IMR-90 (cell line): Measurements from ENCODE around the gene P2RX7. TPM values are rescaled to one million over a fixed set of nuclear protein-coding genes. Genes with fewer than 3 reads are reported as not detected.

Experiments
- ATAC-seq: fragments of 200-7000 bp; cut with Tn5 transposase; 2 replicates; pipeline ENCODE4 v1.9.1; 2020; ENCODE audit warnings: low read depth, mild to moderate bottlenecking, moderate library complexity
- BruUV-seq: library from RNA; stranded (reverse); fragments of 400-500 nt; replicated peaks from 2 replicates; lab custom pipeline; 2021; lab: Mats Ljungman, UMichigan
- CTCF ChIA-PET: fragments of 300-600 bp; formaldehyde crosslinking; extraction: SDS; loops from one replicate; lab custom pipeline; 2021; ENCODE audit warnings: antibody characterized with exemption; lab: Yijun Ruan, JAX
- POLR2A ChIA-PET: fragments of 300-600 bp; sonication (Branson Sonifier 250); formaldehyde crosslinking; loops from one replicate; lab custom pipeline; 2022; ENCODE audit warnings: antibody characterized with exemption; ENCODE audit not compliant: unreplicated experiment; lab: Charles Lee
- DNase-seq: peaks from one replicate; pipeline ENCODE4 v3.0.0; 2013
- H2AFZ ChIP-seq: replicated peaks from 2 replicates; pipeline ENCODE3; 2013; ENCODE audit warnings: low read length, mild to moderate bottlenecking; ENCODE audit not compliant: poor library complexity
- H2AK5ac ChIP-seq: 2 replicates; pipeline ENCODE4 v1.6.1; 2013; ENCODE audit warnings: low read depth, low read length, inconsistent platforms
- H2AK9ac ChIP-seq: replicated peaks from 2 replicates; pipeline ENCODE3; 2013; ENCODE audit warnings: mild to moderate bottlenecking, low read depth, low read length, moderate library complexity; ENCODE audit not compliant: poor library complexity
- H2BK120ac ChIP-seq: 2 replicates; pipeline ENCODE4 v1.6.1; 2013; ENCODE audit warnings: low read depth, low read length, inconsistent platforms
- H2BK15ac ChIP-seq: 3 replicates; pipeline ENCODE4 v1.6.1; 2013; ENCODE audit warnings: low read depth, low read length, inconsistent platforms
- H2BK20ac ChIP-seq: 2 replicates; pipeline ENCODE4 v1.6.1; 2013; ENCODE audit warnings: low read depth, mild to moderate bottlenecking, inconsistent platforms, low read length, moderate library complexity
- H2BK5ac ChIP-seq: 2 replicates; pipeline ENCODE4 v1.6.1; 2013; ENCODE audit warnings: mild to moderate bottlenecking, low read depth, low read length, inconsistent platforms; ENCODE audit not compliant: poor library complexity, severe bottlenecking
- H3K14ac ChIP-seq: replicated peaks from 2 replicates; pipeline ENCODE4 v1.6.1; 2013; ENCODE audit warnings: low read depth, low read length, inconsistent platforms
- H3K18ac ChIP-seq: 2 replicates; pipeline ENCODE4 v1.6.1; 2013; ENCODE audit warnings: low read depth, low read length, control low read depth
- H3K23ac ChIP-seq: 2 replicates; pipeline ENCODE4 v1.6.1; 2013; ENCODE audit warnings: low read depth, low read length, inconsistent platforms
- H3K27ac ChIP-seq: 2 replicates; pipeline ENCODE4 v1.5.1; 2013; ENCODE audit warnings: mild to moderate bottlenecking, control low read depth, low read length; ENCODE audit not compliant: insufficient read depth
- H3K27me3 ChIP-seq: 2 replicates; pipeline ENCODE4 v1.6.1; 2013; ENCODE audit warnings: low read length; ENCODE audit not compliant: control insufficient read depth, insufficient read depth
- H3K36me3 ChIP-seq: 2 replicates; pipeline ENCODE4 v1.6.1; 2013; ENCODE audit warnings: low read length, mixed read lengths; ENCODE audit not compliant: control insufficient read depth, insufficient read depth
- H3K4ac ChIP-seq: 2 replicates; pipeline ENCODE4 v1.6.1; 2013; ENCODE audit warnings: low read depth, low read length, inconsistent platforms
- H3K4me1 ChIP-seq: 2 replicates; pipeline ENCODE4 v1.6.1; 2013; ENCODE audit warnings: low read length, mixed read lengths; ENCODE audit not compliant: control insufficient read depth, insufficient read depth
- H3K4me2 ChIP-seq: 2 replicates; pipeline ENCODE4 v1.6.1; 2013; ENCODE audit warnings: low read depth, mild to moderate bottlenecking, control low read depth, low read length, moderate library complexity
- H3K4me3 ChIP-seq: 2 replicates; pipeline ENCODE4 v1.5.1; 2013; ENCODE audit warnings: low read depth, mild to moderate bottlenecking, control low read depth, low read length, moderate library complexity; ENCODE audit not compliant: insufficient read depth
- H3K56ac ChIP-seq: 2 replicates; pipeline ENCODE4 v1.6.1; 2013; ENCODE audit warnings: low read length, inconsistent platforms; ENCODE audit not compliant: insufficient read depth; ENCODE audit errors: extremely low read depth
- H3K79me1 ChIP-seq, 2 experiments: 2 replicates each; pipeline ENCODE4 v1.6.1; 2013; ENCODE audit warnings: low read length in 2 of 2, inconsistent platforms in 1 of 2, low read depth in 1 of 2
- H3K9ac ChIP-seq: 2 replicates; pipeline ENCODE4 v1.6.1; 2013; ENCODE audit warnings: low read depth, low read length, control low read depth
- H3K9me1 ChIP-seq: 2 replicates; pipeline ENCODE4 v1.6.1; 2013; ENCODE audit warnings: low read length, inconsistent platforms; ENCODE audit not compliant: insufficient read depth
- H3K9me3 ChIP-seq: 2 replicates; pipeline ENCODE4 v1.6.1; 2013; ENCODE audit warnings: low read length; ENCODE audit not compliant: control insufficient read depth, insufficient read depth
- H4K20me1 ChIP-seq: 2 replicates; pipeline ENCODE4 v1.6.1; 2013; ENCODE audit warnings: low read length, inconsistent platforms; ENCODE audit not compliant: insufficient read depth
- H4K5ac ChIP-seq: 2 replicates; pipeline ENCODE4 v1.6.1; 2013; ENCODE audit warnings: mild to moderate bottlenecking, low read depth, low read length, control low read depth
- H4K8ac ChIP-seq, 2 experiments: 2 replicates each; pipeline ENCODE4 v1.6.1; 2013; ENCODE audit warnings: low read depth in 2 of 2, low read length in 2 of 2, control low read depth in 1 of 2, inconsistent platforms in 1 of 2
- H4K91ac ChIP-seq: 2 replicates; pipeline ENCODE4 v1.6.1; 2013; ENCODE audit warnings: low read depth, low read length, inconsistent platforms; ENCODE audit not compliant: insufficient read depth
- BHLHE40 ChIP-seq: fragments of 150-350 bp; IDR thresholded peaks from 2 replicates; pipeline ENCODE4 v1.6.1; 2016; ENCODE audit warnings: mild to moderate bottlenecking, low read depth, low read length
- CEBPB ChIP-seq: IDR thresholded peaks from 2 replicates; pipeline ENCODE4 v1.6.1; 2012; ENCODE audit warnings: low read depth, low read length, improper control_type of control experiment
- CHD1 ChIP-seq: IDR thresholded peaks from 2 replicates; pipeline ENCODE4 v1.6.1; 2012; ENCODE audit warnings: low read depth, low read length, improper control_type of control experiment
- FOS ChIP-seq: fragments of 150-350 bp; IDR thresholded peaks from 2 replicates; pipeline ENCODE4 v1.6.1; 2016; ENCODE audit warnings: low read depth, low read length
- MAFK ChIP-seq: IDR thresholded peaks from 2 replicates; pipeline ENCODE4 v1.6.1; 2012; ENCODE audit warnings: low read depth, low read length, improper control_type of control experiment
- MAZ ChIP-seq: IDR thresholded peaks from 2 replicates; pipeline ENCODE4 v1.6.1; 2012; ENCODE audit warnings: low read depth, mild to moderate bottlenecking, low read length, improper control_type of control experiment, moderate library complexity, borderline replicate concordance
- MXI1 ChIP-seq: IDR thresholded peaks from 2 replicates; pipeline ENCODE4 v1.6.1; 2012; ENCODE audit warnings: low read depth, mild to moderate bottlenecking, low read length, moderate library complexity, borderline replicate concordance
- NFE2L2 ChIP-seq: fragments of 150-350 bp; IDR thresholded peaks from 2 replicates; pipeline ENCODE4 v1.6.1; 2016; ENCODE audit warnings: low read depth, mild to moderate bottlenecking, low read length
- POLR2A ChIP-seq: IDR thresholded peaks from 2 replicates; pipeline ENCODE4 v1.6.1; 2012; ENCODE audit warnings: mild to moderate bottlenecking, low read depth, low read length
- RAD21 ChIP-seq: IDR thresholded peaks from 2 replicates; pipeline ENCODE4 v1.6.1; 2012; ENCODE audit warnings: low read length, improper control_type of control experiment
- RCOR1 ChIP-seq: IDR thresholded peaks from 2 replicates; pipeline ENCODE4 v1.6.1; 2012; ENCODE audit warnings: mild to moderate bottlenecking, low read length, improper control_type of control experiment; ENCODE audit not compliant: insufficient replicate concordance
- RFX5 ChIP-seq: IDR thresholded peaks from 2 replicates; pipeline ENCODE4 v1.8.0; 2012; ENCODE audit warnings: low read depth, mild to moderate bottlenecking, low read length, moderate library complexity
- SMC3 ChIP-seq: fragments of 150-350 bp; IDR thresholded peaks from 2 replicates; pipeline ENCODE4 v1.6.1; 2016; ENCODE audit warnings: low read depth, mild to moderate bottlenecking, antibody characterized with exemption, low read length, moderate library complexity
- WGBS, 2 experiments: methylation state at CpG; one replicate each; pipeline versions ENCODE4 v1.1.5 to v1.1.7; 2013; ENCODE audit warnings: missing lambda C conversion rate in 2 of 2; ENCODE audit not compliant: insufficient read length in 1 of 2; ENCODE audit errors: extremely low coverage in 2 of 2; 5-methylcytosine and 5-hydroxymethylcytosine counted together
- dilution Hi-C: fragments of 300-500 bp; cut with HindIII; formaldehyde crosslinking; loops from one replicate; pipeline ENCODE4 v1.14.3; 2018; ENCODE audit warnings: low sequenced_read_pairs; ENCODE audit not compliant: unreplicated experiment
- in situ Hi-C: fragments of 300-500 bp; cut with MboI; formaldehyde crosslinking; loops from 3 replicates; pipeline ENCODE4 v1.14.3; 2019; ENCODE audit warnings: low sequenced_read_pairs, inconsistent platforms, mixed read lengths
- intact Hi-C: fragments of 100-400 bp; cut with micrococcal nuclease; formaldehyde crosslinking; loops from 2 replicates; pipeline ENCODE4 v1.10.0; 2022
- polyA plus RNA-seq, 3 experiments: library from polyadenylated mRNA; depleted of rRNA; stranded (reverse); fragments of >200 nt; gene quantifications; 2 replicates each; pipeline ENCODE4 v1.2.3, GENCODE V29; 2012; ENCODE audit warnings: low replicate concordance in 1 of 3
- total RNA-seq: library from RNA; depleted of rRNA; stranded (reverse); fragments of >200 nt; gene quantifications from 2 replicates; pipeline ENCODE4 v1.2.3, GENCODE V29; 2012
- TF ChIP-seq, protein P1 (sequence below): fragments of 150-350 bp; IDR thresholded peaks from 2 replicates; pipeline ENCODE4 v1.6.1; 2016; ENCODE audit warnings: low read depth, mild to moderate bottlenecking, low read length, moderate library complexity, borderline replicate concordance
- TF ChIP-seq, protein P2 (sequence below): fragments of 150-350 bp; IDR thresholded peaks from 2 replicates; pipeline ENCODE4 v1.6.1; 2017; ENCODE audit warnings: mild to moderate bottlenecking, antibody characterized with exemption, low read length, low read depth
- TF ChIP-seq, protein P3 (sequence below): conservative IDR thresholded peaks from 2 replicates; pipeline ENCODE4 v1.5.1; 2012; ENCODE audit warnings: mild to moderate bottlenecking, low read depth, low read length, improper control_type of control experiment

P2RX7 gene
- total and polyA plus RNA-seq, 2 of the 4 experiments (the other 2 are of a cell fraction): 0.07 to 0.18 TPM

DNA sequence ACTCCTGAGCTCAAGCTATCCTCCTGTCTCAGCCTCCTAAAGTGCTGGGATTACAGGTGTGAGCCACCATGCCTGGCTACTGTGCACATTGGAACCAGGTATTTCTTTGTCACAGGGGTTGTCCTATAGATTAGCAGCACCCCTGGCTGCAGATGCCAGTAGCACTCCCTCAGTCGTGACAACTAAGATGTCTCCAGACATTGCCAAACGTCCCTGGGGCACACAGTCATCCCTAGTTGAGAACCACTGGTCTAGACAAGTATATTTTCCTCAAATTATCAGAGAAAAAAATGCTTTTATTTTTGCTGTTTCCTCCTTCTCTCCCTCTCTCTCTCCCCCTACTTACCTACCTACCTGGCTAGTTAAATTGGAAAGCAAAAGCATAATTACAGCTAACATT, 17.9 kb upstream of the P2RX7 start:
- Histone ChIP-seq H3K4me3 (no peak overlapping the region), H3K9ac (no peak overlapping the region), H3K23ac (no peak overlapping the region), H3K56ac (no peak overlapping the region), H3K4me2 (no peak overlapping the region), H4K20me1 (no peaks in the 10 kb centered on the region), H4K91ac (no peak overlapping the region), H2AK9ac (no peak overlapping the region), H3K4me1 (no peaks in the 10 kb centered on the region), H2BK20ac (no peak overlapping the region), H2AK5ac (no peak overlapping the region), H3K14ac (no peak overlapping the region), H3K9me3 (no peaks in the 10 kb centered on the region), H3K4ac (no peak overlapping the region), H2BK15ac (no peak overlapping the region), H4K8ac (no peak overlapping the region), H3K79me1 (no peaks in the 10 kb centered on the region), H3K27ac (no peak overlapping the region), H2BK5ac (no peak overlapping the region), H3K27me3 (peaks cover 13% of the 10 kb centered on the region), H3K9me1 (no peaks in the 10 kb centered on the region), H3K36me3 (no peaks in the 10 kb centered on the region), H2BK120ac (no peak overlapping the region), H3K18ac (no peak overlapping the region), H4K5ac (no peak overlapping the region), H2AFZ (no peak overlapping the region)
- DNase-seq (no peak), ATAC-seq (no peak)
- WGBS, 2 experiments: 25% methylated on average over 2 of the region's 2 CpGs; no CpG with 5 or more reads in 1 of the 2 experiments
- BruUV-seq: no TSS peak
- ChIA-PET POLR2A (no interaction called here), CTCF (no interaction called here)
- dilution Hi-C loops: no loop called here
- intact Hi-C loops: loop anchor here (5.0 kb wide), 1 partner anchor 97 kb away; the partner anchor contains the start of gene P2RX4
- TF ChIP-seq CEBPB (no peak), MAFK (no peak), NFE2L2 (no peak), CHD1 (no peak), POLR2A (no peak), MAZ (no peak), RAD21 (no peak), FOS (no peak), SMC3 (no peak), BHLHE40 (no peak), RCOR1 (no peak), RFX5 (no peak), MXI1 (no peak)
- TF ChIP-seq, protein P1, sequence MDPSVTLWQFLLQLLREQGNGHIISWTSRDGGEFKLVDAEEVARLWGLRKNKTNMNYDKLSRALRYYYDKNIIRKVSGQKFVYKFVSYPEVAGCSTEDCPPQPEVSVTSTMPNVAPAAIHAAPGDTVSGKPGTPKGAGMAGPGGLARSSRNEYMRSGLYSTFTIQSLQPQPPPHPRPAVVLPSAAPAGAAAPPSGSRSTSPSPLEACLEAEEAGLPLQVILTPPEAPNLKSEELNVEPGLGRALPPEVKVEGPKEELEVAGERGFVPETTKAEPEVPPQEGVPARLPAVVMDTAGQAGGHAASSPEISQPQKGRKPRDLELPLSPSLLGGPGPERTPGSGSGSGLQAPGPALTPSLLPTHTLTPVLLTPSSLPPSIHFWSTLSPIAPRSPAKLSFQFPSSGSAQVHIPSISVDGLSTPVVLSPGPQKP: no peak
- TF ChIP-seq, protein P2, sequence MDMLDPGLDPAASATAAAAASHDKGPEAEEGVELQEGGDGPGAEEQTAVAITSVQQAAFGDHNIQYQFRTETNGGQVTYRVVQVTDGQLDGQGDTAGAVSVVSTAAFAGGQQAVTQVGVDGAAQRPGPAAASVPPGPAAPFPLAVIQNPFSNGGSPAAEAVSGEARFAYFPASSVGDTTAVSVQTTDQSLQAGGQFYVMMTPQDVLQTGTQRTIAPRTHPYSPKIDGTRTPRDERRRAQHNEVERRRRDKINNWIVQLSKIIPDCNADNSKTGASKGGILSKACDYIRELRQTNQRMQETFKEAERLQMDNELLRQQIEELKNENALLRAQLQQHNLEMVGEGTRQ: no peak
- TF ChIP-seq, protein P3, sequence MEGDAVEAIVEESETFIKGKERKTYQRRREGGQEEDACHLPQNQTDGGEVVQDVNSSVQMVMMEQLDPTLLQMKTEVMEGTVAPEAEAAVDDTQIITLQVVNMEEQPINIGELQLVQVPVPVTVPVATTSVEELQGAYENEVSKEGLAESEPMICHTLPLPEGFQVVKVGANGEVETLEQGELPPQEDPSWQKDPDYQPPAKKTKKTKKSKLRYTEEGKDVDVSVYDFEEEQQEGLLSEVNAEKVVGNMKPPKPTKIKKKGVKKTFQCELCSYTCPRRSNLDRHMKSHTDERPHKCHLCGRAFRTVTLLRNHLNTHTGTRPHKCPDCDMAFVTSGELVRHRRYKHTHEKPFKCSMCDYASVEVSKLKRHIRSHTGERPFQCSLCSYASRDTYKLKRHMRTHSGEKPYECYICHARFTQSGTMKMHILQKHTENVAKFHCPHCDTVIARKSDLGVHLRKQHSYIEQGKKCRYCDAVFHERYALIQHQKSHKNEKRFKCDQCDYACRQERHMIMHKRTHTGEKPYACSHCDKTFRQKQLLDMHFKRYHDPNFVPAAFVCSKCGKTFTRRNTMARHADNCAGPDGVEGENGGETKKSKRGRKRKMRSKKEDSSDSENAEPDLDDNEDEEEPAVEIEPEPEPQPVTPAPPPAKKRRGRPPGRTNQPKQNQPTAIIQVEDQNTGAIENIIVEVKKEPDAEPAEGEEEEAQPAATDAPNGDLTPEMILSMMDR: no peak
- in situ Hi-C loops: no loop called here
